LNCAP (cell line): ENCODE measurements around the gene ERC1.
A peak's percentile ranks its signal among the peaks of the same experiment; 100 is the strongest.

ENCODE experiments used
- TF ChIP-seq, protein P1 (sequence below): fragments of 450-650 bp; IDR thresholded peaks from 2 replicates; pipeline ENCODE4 v1.5.1; 2017; ENCODE audit warnings: mild to moderate bottlenecking

The ERC1 gene

DNA sequence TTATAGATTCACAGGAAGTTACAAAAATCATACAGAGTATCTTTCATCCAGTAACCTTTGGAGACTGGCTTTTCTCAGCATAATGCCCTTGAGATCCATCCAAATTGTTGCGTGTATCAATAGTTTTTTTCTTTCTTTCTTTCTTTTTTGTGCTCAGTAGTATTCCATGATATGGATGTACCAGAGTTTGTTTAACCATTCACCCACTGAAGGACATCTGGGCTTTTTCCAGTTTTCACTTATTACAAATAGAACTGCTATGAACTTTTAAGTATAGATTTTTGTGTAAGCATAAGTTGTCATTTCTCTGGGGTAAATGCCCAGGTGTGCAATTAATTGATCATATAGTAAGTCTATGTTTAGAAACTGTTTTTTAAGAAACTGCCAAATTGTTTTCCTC is 524.0 kb downstream of the ERC1 start:
- TF ChIP-seq, protein P1, sequence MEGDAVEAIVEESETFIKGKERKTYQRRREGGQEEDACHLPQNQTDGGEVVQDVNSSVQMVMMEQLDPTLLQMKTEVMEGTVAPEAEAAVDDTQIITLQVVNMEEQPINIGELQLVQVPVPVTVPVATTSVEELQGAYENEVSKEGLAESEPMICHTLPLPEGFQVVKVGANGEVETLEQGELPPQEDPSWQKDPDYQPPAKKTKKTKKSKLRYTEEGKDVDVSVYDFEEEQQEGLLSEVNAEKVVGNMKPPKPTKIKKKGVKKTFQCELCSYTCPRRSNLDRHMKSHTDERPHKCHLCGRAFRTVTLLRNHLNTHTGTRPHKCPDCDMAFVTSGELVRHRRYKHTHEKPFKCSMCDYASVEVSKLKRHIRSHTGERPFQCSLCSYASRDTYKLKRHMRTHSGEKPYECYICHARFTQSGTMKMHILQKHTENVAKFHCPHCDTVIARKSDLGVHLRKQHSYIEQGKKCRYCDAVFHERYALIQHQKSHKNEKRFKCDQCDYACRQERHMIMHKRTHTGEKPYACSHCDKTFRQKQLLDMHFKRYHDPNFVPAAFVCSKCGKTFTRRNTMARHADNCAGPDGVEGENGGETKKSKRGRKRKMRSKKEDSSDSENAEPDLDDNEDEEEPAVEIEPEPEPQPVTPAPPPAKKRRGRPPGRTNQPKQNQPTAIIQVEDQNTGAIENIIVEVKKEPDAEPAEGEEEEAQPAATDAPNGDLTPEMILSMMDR: no peak

DNA sequence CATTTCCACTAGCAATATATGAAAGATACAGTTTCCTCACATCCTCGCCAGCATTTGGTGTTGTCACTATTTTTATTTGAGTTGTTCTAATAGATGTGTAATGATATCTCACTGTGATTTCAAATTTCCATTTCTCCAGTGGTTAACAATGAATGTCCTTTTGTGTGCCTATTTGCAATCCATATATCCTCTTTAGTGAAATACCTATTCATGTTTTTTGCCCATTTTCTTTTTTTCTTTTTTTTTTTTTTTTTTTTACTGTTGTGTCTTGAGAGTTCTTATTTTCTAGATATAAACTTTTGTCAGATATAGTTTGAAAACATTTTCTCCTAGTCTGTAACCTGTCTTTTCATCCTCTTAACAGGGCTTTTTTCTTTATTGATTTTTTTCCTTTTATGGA is 524.4 kb downstream of the ERC1 start:
- TF ChIP-seq, protein P1: no peak

DNA sequence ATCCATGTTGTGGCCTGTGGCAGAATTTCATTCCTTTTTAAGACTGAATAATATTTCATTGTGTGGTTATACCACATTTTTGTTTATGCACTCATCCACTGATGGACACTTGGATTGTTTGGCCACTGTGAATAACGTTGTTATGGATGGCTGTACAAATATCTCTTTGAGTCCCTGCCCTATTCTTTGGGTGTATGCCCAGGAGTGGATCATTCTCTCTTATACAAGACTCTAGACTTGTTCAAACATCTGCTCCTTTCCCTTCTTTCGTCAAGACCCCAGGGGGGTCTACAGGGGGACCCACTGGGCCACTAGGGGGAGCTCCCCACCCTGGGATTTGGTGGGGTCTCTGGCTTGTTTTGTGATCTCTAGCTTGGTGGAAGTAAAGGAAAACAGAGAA is 526.0 kb downstream of the ERC1 start:
- TF ChIP-seq, protein P1: peak; percentile 22; the same call in 1 of the 2 replicates

DNA sequence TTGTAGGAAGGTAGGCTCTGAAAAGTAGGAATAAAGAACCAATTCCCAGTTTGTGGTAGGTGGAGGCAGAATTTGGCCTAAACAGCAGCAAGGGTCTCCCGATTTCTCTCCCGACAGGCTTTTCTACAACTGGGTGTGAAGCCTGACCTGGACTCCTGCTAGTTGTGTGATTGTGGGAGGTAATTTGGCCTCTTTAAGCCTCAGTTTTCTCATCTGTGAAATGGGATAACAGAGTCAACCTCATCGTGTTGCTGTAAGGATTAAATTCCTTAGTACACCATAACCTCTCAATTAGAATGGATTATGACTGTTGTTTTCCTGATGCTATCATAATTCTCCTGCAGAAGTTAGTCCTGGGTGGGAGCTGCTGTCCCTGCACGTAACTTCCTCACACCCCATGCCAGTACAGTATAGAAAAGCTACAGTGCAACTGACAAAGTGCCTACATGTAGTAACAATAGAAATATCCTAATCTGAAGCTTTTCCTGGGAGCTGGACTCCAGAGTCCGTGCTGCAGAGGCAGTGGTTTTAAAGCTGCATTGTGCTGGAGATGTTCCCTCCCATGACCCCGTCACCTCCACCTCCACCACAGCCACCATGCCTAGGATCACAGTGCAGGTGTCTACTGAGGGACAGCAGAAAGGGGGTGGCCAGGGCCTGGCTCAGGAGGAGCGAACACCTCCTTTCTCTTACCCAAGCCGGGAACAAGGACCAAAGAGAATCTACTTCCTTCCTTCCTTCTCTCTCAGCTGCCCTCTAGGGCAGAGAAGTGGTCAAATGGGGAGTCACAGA is 526.9 kb downstream of the ERC1 start:
- TF ChIP-seq, protein P1: no peak

DNA sequence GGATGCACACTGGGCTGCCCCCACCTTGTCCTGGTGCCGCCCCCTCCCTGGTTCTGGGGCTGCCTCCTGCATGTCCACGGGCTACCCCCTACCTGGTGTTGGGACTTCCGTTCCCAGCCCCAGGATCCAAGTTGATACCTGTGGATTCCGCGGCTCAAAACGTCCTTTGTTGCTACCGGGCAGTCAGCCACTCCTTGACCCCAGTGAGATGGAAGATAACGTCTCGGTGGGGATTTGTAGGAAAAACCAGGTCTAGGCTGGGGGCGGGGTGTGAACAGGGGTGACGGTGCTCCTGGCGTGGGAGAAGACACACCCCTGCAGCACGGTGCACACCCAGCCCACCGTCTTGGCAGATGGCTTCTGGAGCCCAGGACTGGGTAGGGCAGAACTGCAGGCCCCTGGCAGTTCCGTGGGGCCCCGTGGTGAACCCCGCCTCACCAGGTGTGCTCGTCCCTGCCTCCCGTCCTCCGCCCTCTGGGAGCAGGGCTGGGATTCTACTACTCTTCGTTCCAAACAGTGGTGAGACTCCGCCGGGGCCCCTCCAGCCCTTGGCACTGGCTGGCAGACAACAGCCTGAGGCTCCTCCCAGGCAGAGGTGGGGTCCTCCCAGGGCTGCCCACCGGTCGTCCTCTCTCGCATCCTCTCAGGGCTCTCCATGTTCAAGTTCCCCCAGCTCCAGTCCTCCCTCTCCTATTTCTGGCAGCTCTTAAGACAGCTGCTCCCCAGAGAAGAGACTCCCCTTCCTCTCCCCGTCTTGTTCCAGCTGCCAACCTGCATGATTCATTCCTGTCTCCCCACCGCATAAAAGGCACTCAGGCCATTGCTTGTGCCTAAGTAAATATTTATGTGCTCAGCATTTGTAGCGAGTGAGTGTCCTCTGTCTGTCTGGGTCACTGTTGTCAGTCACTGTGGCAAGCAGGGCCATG is 527.8 kb downstream of the ERC1 start:
- TF ChIP-seq, protein P1: no peak

DNA sequence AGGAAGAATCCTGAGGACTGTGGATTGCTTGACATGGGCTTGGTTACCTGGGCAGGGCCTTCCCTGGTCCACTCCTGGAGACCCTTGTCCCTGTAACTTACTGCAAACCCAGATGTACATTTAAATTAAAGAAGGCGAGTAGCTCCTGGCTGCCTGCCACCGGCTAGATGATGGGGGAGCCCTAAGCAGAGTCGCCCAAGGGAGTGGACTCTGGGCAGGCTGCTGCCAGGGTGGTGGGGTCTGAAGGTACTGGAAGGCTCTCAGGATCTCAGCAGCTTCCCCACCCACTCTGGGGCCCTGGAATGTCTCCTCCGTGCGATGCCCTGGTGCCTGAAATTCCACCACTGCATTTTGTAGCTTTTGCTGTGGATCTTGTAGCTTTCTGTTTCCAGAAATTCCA is 528.6 kb downstream of the ERC1 start:
- TF ChIP-seq, protein P1: no peak

DNA sequence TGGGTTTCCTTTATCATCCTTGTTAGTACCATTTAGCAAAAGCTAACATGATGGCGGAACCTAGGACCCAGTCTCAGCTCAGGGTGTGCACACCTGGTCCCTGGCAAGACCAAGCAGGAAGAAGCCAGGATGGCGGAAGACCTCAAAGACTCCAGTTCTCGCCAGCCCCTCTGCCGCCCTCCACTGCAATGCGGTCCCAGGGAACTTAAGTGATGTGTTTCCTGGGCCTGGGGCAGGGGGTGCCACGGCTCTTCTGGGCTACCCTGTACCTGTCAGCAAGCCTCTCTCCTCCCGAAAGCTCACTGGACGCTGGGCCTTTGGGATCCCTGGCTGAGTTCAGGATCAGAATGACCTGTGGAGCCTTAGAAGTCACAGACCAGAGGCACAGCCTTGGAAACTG is 532.0 kb downstream of the ERC1 start:
- TF ChIP-seq, protein P1: no peak
